22Rv1 (cell line): Measurements from ENCODE around the gene GP1BB.

Experiments
- H3K27ac ChIP-seq: fragments of 450-650 bp; 2 replicates; pipeline ENCODE4 v1.5.1; 2017
- CTCF ChIP-seq: fragments of 450-650 bp; IDR thresholded peaks from 2 replicates; pipeline ENCODE4 v1.5.1; 2017; ENCODE audit warnings: mild to moderate bottlenecking
- ZFX ChIP-seq: fragments of 450-650 bp; IDR thresholded peaks from 2 replicates; pipeline ENCODE4 v1.6.1; 2017; ENCODE audit warnings: antibody characterized with exemption, borderline replicate concordance

Gene GP1BB

GRCh38 chr22:19689408-19689807, 33.9 kb upstream of the GP1BB start:
- H3K27ac ChIP-seq, result no peak overlapping the region

GRCh38 chr22:19691007-19691720, 32.2 kb upstream of the GP1BB start:
- H3K27ac ChIP-seq, result no peak overlapping the region
- TF ChIP-seq CTCF (no peak), ZFX (no peak)

More at GRCh38 chr22:19689408-19689807, 33.9 kb upstream of the GP1BB start:
- TF ChIP-seq ZFX (no peak), CTCF (no peak)

GRCh38 chr22:19691721-19692341, 31.5 kb upstream of the GP1BB start:
- TF ChIP-seq CTCF (no peak), ZFX (no peak)
- no peak overlapping the region for H3K27ac ChIP-seq

DNA sequence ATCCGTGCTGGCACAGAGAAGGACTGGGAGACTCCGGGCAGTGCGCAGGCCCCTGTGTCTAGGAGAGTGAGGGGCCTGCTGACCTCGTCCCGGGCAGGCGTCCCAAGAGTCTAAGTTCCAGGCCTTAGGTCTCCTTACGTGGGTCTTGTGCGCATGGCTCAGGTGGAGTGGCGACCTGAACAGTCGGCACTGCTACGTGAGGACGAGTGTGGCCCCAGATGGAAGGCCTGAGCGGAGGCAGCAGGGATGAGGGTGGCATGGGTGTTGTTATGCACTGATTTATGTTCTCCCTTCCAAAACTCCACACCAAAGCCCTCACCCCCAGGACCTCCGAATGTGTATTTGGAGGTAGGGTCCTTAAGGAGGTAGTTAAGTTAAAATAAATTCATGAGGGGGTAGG, 29.8 kb upstream of the GP1BB start:
- H3K27ac ChIP-seq, result no peak overlapping the region
- TF ChIP-seq CTCF, result no peak
- no peak for TF ChIP-seq ZFX

DNA sequence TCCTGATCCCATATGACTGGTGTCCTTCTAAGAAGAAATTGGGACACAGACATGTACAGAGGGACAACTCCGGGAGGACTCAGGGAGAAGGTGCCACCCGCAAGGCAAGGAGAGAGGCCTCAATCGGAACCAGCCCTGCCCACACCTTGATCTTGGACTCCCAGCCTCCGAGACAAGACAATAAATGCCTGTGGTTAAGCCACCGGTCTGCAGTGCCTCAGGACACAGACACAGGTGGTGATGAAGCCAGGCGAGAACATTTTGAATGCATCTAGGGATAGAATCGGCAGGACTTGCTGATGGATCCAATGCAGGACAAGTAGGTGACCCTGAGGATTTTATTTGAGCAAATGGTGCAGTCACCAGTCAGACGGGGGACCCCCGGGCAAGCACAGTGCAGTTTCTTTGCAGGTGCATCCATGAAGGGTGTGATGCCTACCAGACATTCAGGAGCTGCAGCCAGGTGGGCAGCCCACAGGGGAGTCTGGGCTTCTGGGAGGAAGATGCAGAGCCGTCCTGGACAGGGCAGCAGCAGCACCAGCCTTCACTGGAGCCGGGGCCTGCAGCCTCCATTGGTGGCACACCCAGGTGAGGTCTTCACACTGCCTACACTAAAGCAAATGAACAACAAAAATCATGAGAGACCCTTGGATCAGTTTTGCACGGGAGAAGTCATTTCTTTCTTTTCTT, 29.2 kb upstream of the GP1BB start:
- H3K27ac ChIP-seq, result no peak overlapping the region
- no peak for TF ChIP-seq ZFX
- no peak for TF ChIP-seq CTCF

- TF ChIP-seq CTCF, result no peak
- TF ChIP-seq ZFX, result no peak
- no peak overlapping the region for H3K27ac ChIP-seq
These were observed 28.6 kb upstream of the GP1BB start for GRCh38 chr22:19694696-19695095.
